Fibroblast of skin of left biceps (primary cell): Measurements from ENCODE around the gene ZBTB16.
"Not testable (repeated sequence)": the region's sequence is repeated elsewhere in the genome, so short reads cannot be mapped to it uniquely, and the experiment has no call there.

Experiments
- DNase-seq, 2 experiments: peaks; one replicate each; pipeline ENCODE4 v3.0.0-alpha.2; 2013; ENCODE audit warnings: low read depth in 2 of 2

The ZBTB16 gene

GRCh38 chr11:114044042-114044871, 15.3 kb upstream of the ZBTB16 start:
- DNase-seq, result no peak

DNA sequence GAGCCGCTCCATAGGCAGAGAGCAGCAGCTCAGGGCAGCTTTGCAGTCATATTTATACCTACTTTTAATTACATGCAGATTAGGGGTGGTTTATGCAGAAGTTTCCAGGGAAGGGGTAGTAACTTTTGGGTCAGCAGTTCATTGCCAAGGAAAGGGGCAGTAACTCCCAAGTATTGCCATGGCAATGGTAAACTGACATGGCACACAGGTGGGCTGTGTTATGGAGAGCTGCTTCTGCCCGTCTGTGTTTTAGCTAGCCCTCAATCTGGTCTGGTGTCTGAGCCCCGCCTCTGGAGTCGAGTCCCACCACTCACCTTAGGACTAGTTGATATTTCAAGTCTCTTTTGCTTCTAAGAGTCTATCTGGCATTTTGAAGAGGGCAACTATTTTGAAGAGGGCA, 12.2 kb upstream of the ZBTB16 start:
- no peak for DNase-seq

DNA sequence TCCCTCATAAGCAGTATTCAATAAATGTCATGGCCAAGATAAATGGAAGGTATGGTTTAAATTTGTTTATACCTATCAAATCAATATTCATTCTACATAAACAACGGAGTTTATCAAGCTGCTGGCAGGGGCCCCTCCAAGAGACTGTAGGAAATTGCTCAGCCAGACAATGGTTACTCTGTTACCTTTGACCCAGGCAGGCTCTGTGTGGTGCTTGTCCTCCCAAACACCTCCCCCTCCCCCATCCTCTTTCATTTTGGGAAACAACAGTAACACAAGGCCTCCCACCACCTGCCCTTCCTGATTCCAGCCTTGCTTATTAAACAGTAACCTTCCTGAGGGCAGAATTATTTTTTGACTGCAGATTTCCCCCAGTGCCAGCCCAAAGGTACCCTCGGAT, 10.5 kb upstream of the ZBTB16 start:
- DNase-seq, result no peak

GRCh38 chr11:114049766-114050165, 9.7 kb upstream of the ZBTB16 start:
- not testable (repeated sequence) for DNase-seq

GRCh38 chr11:114050258-114050927, 9.1 kb upstream of the ZBTB16 start:
- no peak for DNase-seq

DNA sequence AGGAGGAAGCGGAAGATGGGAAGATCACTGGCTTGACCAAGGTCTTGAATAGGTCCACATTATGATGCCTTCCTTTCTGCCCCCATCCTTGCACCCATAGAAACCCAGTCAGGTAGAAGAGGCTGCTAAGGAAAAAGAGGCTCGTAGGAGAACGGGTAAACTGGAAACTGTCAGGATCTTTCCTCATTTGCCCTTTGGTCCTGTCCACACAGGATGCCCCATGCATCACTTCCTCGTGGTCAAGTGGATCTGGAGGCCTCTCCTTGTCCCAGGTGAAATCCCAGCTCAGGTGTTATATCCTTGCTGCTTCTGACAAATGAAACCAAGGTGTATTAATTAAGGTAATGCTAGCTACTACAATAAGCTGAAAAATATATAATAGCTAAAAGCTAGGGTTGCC, 8.0 kb upstream of the ZBTB16 start:
- no peak for DNase-seq

DNA sequence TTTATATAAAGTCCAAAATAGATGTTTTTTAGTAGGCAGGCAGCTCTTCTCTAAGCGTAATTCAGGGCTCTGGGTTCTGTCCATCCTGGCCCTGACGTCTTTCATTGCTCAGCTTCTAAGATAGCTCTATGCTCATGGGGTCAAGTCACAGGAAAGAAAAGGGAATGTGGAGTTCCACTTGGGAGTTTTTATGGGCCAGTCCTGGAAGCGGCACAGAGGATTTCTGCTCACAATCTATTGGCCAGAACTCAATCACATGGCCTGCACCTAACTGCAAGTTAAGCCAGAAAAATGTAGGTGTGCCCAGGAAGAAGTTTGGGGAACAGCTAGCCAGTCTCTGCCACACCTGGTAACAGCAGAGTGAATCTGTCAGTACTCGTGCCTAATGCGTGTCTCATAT, 7.4 kb upstream of the ZBTB16 start:
- no peak for DNase-seq

- no peak for DNase-seq
Measured at GRCh38 chr11:114053406-114053805, 6.1 kb upstream of the ZBTB16 start.

DNA sequence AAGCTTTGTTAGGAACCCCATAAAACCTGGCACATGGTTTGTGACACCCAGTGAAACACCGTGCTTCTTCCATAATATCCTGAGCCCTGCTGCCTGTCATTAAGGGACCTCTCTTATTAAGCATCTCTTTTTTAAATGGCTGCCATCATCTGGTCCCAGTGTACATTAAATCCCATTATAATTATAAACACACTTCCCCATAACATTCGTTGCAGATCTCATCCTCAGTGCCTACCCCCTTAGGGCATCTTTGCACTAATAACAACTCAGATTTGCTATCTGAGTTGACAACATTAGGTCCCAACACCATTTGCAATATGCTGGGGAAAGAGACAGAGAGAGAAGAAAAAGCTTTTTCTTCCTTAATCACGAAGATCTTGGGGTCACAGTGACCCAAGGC, 4.7 kb upstream of the ZBTB16 start:
- DNase-seq, result no peak

GRCh38 chr11:114056409-114056808, 3.1 kb upstream of the ZBTB16 start:
- no peak for DNase-seq

GRCh38 chr11:114057147-114057546, 2.4 kb upstream of the ZBTB16 start:
- DNase-seq, result no peak

DNA sequence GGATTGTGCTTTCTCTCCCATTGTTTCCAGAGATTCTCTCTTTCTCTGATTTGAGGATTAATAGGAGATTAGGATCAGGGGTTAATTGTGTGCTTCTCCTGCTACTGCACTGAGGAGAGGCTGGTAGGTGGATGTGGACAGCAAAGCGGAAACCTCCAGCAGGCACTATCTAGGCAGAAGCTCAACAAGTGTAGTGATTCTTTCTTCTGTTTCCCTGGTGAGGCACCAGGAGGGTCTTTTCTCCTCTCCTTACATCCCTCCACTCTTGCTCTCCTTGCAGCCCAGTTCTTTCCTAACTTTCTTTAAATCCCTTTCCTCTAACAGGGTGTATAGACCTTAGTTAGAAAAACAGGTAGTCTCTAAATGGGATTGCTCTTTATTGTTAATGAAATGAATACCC, 1.9 kb upstream of the ZBTB16 start:
- no peak for DNase-seq

DNA sequence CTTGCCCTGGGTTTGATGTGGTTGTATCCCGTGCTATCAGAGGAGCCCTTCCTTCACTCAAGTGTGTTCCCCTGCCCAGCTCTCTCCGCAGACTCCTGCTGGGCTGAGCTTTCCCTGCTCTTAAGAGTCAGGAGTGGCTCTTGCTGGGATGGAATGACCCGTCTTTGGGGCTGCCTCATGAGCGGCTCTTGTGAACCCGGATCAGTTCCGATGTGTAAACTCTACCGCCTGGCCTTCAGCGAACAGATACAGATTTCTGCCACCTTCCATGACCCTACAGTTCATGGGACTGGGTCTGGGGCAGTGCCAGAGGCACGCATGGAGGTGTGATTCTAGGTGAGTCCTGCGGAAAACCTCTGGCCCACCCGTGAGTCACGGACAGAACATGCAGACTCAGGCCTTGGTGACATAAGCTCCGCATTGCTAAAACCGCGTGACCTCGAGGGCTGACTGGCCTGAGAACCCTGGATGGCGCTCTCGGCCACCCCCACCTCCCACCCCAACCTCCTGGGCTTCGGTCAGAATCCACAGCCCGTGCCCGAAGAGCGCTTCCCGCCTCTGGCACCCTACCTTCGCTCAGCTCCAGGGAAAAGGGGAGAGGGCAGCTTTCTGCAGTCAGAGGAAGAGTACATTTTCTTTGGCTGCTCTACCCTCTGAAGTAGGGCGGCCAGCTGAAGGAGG, 1.3 kb upstream of the ZBTB16 start:
- no peak for DNase-seq

DNA sequence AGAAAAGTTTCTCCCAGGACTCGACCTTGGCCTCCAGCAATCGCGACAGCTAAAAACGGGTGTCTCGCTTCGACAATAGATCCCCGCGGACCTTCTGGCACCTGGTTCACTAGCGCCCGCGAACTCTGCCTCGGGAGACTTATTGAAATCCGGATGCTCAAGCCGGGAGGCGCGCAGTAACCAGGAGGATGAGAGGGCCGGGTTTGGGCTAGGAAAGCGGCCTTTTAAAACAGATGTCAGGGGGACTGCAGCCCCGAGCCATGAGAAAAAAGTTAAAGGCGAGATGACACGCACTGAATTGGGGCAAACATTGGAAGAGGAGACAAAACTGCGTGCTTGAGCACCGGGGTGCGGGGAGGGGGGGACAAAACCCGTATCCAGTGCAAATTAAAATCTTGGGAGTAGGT, 637 bp upstream of the ZBTB16 start:
- no peak for DNase-seq

- no peak for DNase-seq
Measured at GRCh38 chr11:114059984-114060391, 477 bp downstream of the ZBTB16 start.

DNA sequence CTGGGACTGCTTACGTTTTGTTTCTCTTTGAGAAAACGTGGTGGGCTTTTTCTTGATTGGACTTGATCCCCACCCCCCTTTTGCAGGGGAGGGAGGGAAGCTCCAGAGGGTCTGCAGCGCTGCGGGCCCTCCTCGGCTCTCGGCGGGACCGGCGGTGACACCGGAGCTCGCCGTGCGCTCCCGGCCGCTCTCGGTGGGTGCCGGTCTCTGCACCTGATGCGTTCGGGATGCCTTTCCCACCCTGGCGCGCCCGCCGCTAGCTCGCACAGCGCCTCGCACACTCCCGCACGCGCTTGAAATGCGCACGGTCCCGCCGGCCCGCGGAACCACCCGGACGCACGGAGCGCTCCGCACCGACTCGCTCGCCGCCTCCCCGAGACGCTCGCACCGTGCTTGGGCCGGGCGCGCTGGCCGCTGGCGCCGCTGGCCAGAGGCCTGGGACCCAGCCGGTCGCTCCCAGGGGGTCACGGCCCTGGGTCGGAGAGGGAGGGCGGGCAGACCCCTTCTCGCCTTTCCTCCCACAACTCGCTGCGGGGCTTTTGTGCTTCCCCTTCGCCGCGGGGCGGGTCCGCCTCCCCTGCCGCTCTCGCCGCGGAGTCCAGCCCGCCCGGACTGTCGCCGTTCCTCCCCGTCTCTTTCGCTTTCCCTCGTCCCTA, 1.0 kb downstream of the ZBTB16 start:
- no peak for DNase-seq

GRCh38 chr11:114061048-114061680, 1.7 kb downstream of the ZBTB16 start:
- no peak for DNase-seq

DNA sequence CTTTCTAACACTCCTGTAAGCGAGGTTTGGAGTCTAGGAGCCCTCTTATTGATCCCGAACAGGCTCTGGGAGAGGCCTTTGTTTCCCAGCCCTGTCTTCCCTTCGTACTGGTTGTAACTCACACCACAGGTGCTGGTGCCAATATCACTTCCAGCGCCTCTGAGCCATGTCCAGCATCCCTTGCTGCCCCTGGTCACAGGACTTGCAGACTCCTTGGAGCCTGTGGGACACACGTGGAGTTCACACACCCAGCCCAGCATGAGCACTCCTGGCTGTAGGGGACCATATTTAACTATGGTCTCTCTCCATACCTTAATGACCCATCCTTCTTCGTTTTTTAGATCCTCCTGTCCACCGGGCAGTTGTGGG, 2.2 kb downstream of the ZBTB16 start:
- no peak for DNase-seq

GRCh38 chr11:114062272-114062671, 2.8 kb downstream of the ZBTB16 start:
- no peak for DNase-seq

- no peak for DNase-seq
Measured at GRCh38 chr11:114063149-114063828, 3.8 kb downstream of the ZBTB16 start.

GRCh38 chr11:114063829-114064201, 4.3 kb downstream of the ZBTB16 start:
- no peak for DNase-seq
